ENCODE results near the gene RFX4.
A peak's percentile ranks its signal among the peaks of the same experiment; 100 is the strongest.

RFX4 gene

GRCh38 chr12:106764220-106764619, 181.4 kb downstream of the RFX4 start:
- Histone ChIP-seq H3K9ac (ENCODE audit: low read length in 2 of 2) (no peak overlapping the region), H3K36me3 (ENCODE audit: control insufficient read depth in 2 of 2, insufficient read depth in 2 of 2, low read length in 2 of 2) (no peaks in the 10 kb centered on the region), H3K27me3 (ENCODE audit: control insufficient read depth in 1 of 2, insufficient read depth in 2 of 2, low read length in 2 of 2) (no peaks in the 10 kb centered on the region), H3K27ac (ENCODE audit: low read length) (no peak overlapping the region), H3K4me3 (ENCODE audit: low read length in 2 of 2) (no peak overlapping the region), H3K4me1 (ENCODE audit: control insufficient read depth, insufficient read depth, low read length) (peaks cover 11% of the 10 kb centered on the region), H3K9me3 (ENCODE audit: control insufficient read depth in 2 of 2, low read length in 2 of 2) (no peaks in the 10 kb centered on the region)

- no peak overlapping the region for H3K27ac ChIP-seq (ENCODE audit: low read length)
- no peaks in the 10 kb centered on the region for H3K9me3 ChIP-seq (ENCODE audit: control insufficient read depth in 2 of 2, low read length in 2 of 2)
- no peak overlapping the region for H3K9ac ChIP-seq (ENCODE audit: low read length in 2 of 2)
- H3K4me3 ChIP-seq (ENCODE audit: low read length in 2 of 2) = no peak overlapping the region
- no peaks in the 10 kb centered on the region for H3K27me3 ChIP-seq (ENCODE audit: control insufficient read depth in 1 of 2, insufficient read depth in 2 of 2, low read length in 2 of 2)
- H3K4me1 ChIP-seq (ENCODE audit: control insufficient read depth, insufficient read depth, low read length) = peaks cover 10% of the 10 kb centered on the region
- no peaks in the 10 kb centered on the region for H3K36me3 ChIP-seq (ENCODE audit: control insufficient read depth in 2 of 2, insufficient read depth in 2 of 2, low read length in 2 of 2)
These were observed 181.9 kb downstream of the RFX4 start for GRCh38 chr12:106764738-106765137.

GRCh38 chr12:106766393-106766826, 183.6 kb downstream of the RFX4 start:
- Histone ChIP-seq H3K9me3 (ENCODE audit: control insufficient read depth in 2 of 2, low read length in 2 of 2) (no peaks in the 10 kb centered on the region), H3K27ac (ENCODE audit: low read length) (no peak overlapping the region), H3K27me3 (ENCODE audit: control insufficient read depth in 1 of 2, insufficient read depth in 2 of 2, low read length in 2 of 2) (no peaks in the 10 kb centered on the region)

GRCh38 chr12:106767206-106767605, 184.4 kb downstream of the RFX4 start:
- no peaks in the 10 kb centered on the region for H3K36me3 ChIP-seq (ENCODE audit: control insufficient read depth in 2 of 2, insufficient read depth in 2 of 2, low read length in 2 of 2)
- H3K4me3 ChIP-seq (ENCODE audit: low read length in 2 of 2) = no peak overlapping the region
- no peak overlapping the region for H3K9ac ChIP-seq (ENCODE audit: low read length in 2 of 2)
- H3K4me1 ChIP-seq (ENCODE audit: control insufficient read depth, insufficient read depth, low read length) = peaks cover 6% of the 10 kb centered on the region
- H3K9me3 ChIP-seq (ENCODE audit: control insufficient read depth in 2 of 2, low read length in 2 of 2) = no peaks in the 10 kb centered on the region
- no peaks in the 10 kb centered on the region for H3K27me3 ChIP-seq (ENCODE audit: control insufficient read depth in 1 of 2, insufficient read depth in 2 of 2, low read length in 2 of 2)
- no peak overlapping the region for H3K27ac ChIP-seq (ENCODE audit: low read length)

More at GRCh38 chr12:106766393-106766826, 183.6 kb downstream of the RFX4 start:
- Histone ChIP-seq H3K4me3 (ENCODE audit: low read length in 2 of 2) (no peak overlapping the region), H3K36me3 (ENCODE audit: control insufficient read depth in 2 of 2, insufficient read depth in 2 of 2, low read length in 2 of 2) (no peaks in the 10 kb centered on the region), H3K4me1 (ENCODE audit: control insufficient read depth, insufficient read depth, low read length) (peaks cover 6% of the 10 kb centered on the region), H3K9ac (ENCODE audit: low read length in 2 of 2) (no peak overlapping the region)

- no peaks in the 10 kb centered on the region for H3K36me3 ChIP-seq (ENCODE audit: control insufficient read depth in 2 of 2, insufficient read depth in 2 of 2, low read length in 2 of 2)
- peaks cover 6% of the 10 kb centered on the region for H3K4me1 ChIP-seq (ENCODE audit: control insufficient read depth, insufficient read depth, low read length)
- H3K9me3 ChIP-seq (ENCODE audit: control insufficient read depth in 2 of 2, low read length in 2 of 2) = no peaks in the 10 kb centered on the region
- H3K4me3 ChIP-seq (ENCODE audit: low read length in 2 of 2) = no peak overlapping the region
- no peaks in the 10 kb centered on the region for H3K27me3 ChIP-seq (ENCODE audit: control insufficient read depth in 1 of 2, insufficient read depth in 2 of 2, low read length in 2 of 2)
- no peak overlapping the region for H3K27ac ChIP-seq (ENCODE audit: low read length)
- H3K9ac ChIP-seq (ENCODE audit: low read length in 2 of 2) = no peak overlapping the region
These were observed 185.4 kb downstream of the RFX4 start for GRCh38 chr12:106767954-106768822.

GRCh38 chr12:106769078-106769477, 186.3 kb downstream of the RFX4 start:
- Histone ChIP-seq H3K27ac (ENCODE audit: low read length) (no peak overlapping the region), H3K36me3 (ENCODE audit: control insufficient read depth in 2 of 2, insufficient read depth in 2 of 2, low read length in 2 of 2) (no peaks in the 10 kb centered on the region), H3K9ac (ENCODE audit: low read length in 2 of 2) (no peak overlapping the region), H3K4me1 (ENCODE audit: control insufficient read depth, insufficient read depth, low read length) (peaks cover 6% of the 10 kb centered on the region), H3K9me3 (ENCODE audit: control insufficient read depth in 2 of 2, low read length in 2 of 2) (no peaks in the 10 kb centered on the region), H3K27me3 (ENCODE audit: control insufficient read depth in 1 of 2, insufficient read depth in 2 of 2, low read length in 2 of 2) (no peaks in the 10 kb centered on the region), H3K4me3 (ENCODE audit: low read length in 2 of 2) (no peak overlapping the region)

GRCh38 chr12:106769546-106769945, 186.7 kb downstream of the RFX4 start:
- peaks cover 6% of the 10 kb centered on the region for H3K4me1 ChIP-seq (ENCODE audit: control insufficient read depth, insufficient read depth, low read length)
- no peaks in the 10 kb centered on the region for H3K27me3 ChIP-seq (ENCODE audit: control insufficient read depth in 1 of 2, insufficient read depth in 2 of 2, low read length in 2 of 2)
- no peaks in the 10 kb centered on the region for H3K9me3 ChIP-seq (ENCODE audit: control insufficient read depth in 2 of 2, low read length in 2 of 2)
- no peak overlapping the region for H3K9ac ChIP-seq (ENCODE audit: low read length in 2 of 2)
- no peak overlapping the region for H3K4me3 ChIP-seq (ENCODE audit: low read length in 2 of 2)
- no peaks in the 10 kb centered on the region for H3K36me3 ChIP-seq (ENCODE audit: control insufficient read depth in 2 of 2, insufficient read depth in 2 of 2, low read length in 2 of 2)
- no peak overlapping the region for H3K27ac ChIP-seq (ENCODE audit: low read length)

GRCh38 chr12:106771425-106771824, 188.6 kb downstream of the RFX4 start:
- H3K27ac ChIP-seq (ENCODE audit: low read length) = no peak overlapping the region
- H3K36me3 ChIP-seq (ENCODE audit: control insufficient read depth in 2 of 2, insufficient read depth in 2 of 2, low read length in 2 of 2) = no peaks in the 10 kb centered on the region
- H3K27me3 ChIP-seq (ENCODE audit: control insufficient read depth in 1 of 2, insufficient read depth in 2 of 2, low read length in 2 of 2) = no peaks in the 10 kb centered on the region
- H3K9me3 ChIP-seq (ENCODE audit: control insufficient read depth in 2 of 2, low read length in 2 of 2) = no peaks in the 10 kb centered on the region
- no peak overlapping the region for H3K9ac ChIP-seq (ENCODE audit: low read length in 2 of 2)
- H3K4me1 ChIP-seq (ENCODE audit: control insufficient read depth, insufficient read depth, low read length) = peaks cover 12% of the 10 kb centered on the region
- no peak overlapping the region for H3K4me3 ChIP-seq (ENCODE audit: low read length in 2 of 2)

- H3K4me1 ChIP-seq (ENCODE audit: control insufficient read depth, insufficient read depth, low read length) = peaks cover 11% of the 10 kb centered on the region
- H3K9ac ChIP-seq (ENCODE audit: low read length in 2 of 2) = peak overlapping the region; percentile 81 to 84
- H3K27me3 ChIP-seq (ENCODE audit: control insufficient read depth in 1 of 2, insufficient read depth in 2 of 2, low read length in 2 of 2) = no peaks in the 10 kb centered on the region
- H3K4me3 ChIP-seq (ENCODE audit: low read length in 2 of 2) = peak overlapping the region; percentile 90 to 95
- H3K27ac ChIP-seq (ENCODE audit: low read length) = peak overlapping the region; percentile 96
- H3K36me3 ChIP-seq (ENCODE audit: control insufficient read depth in 2 of 2, insufficient read depth in 2 of 2, low read length in 2 of 2) = no peaks in the 10 kb centered on the region
- H3K9me3 ChIP-seq (ENCODE audit: control insufficient read depth in 2 of 2, low read length in 2 of 2) = no peaks in the 10 kb centered on the region
These were observed 190.6 kb downstream of the RFX4 start for GRCh38 chr12:106773286-106774004.

- Histone ChIP-seq H3K9me3 (ENCODE audit: control insufficient read depth in 2 of 2, low read length in 2 of 2) (no peaks in the 10 kb centered on the region), H3K27ac (ENCODE audit: low read length) (peak within 1 kb of the TSS; percentile 96), H3K36me3 (ENCODE audit: control insufficient read depth in 2 of 2, insufficient read depth in 2 of 2, low read length in 2 of 2) (no peaks in the 10 kb centered on the region), H3K27me3 (ENCODE audit: control insufficient read depth in 1 of 2, insufficient read depth in 2 of 2, low read length in 2 of 2) (no peaks in the 10 kb centered on the region), H3K4me3 (ENCODE audit: low read length in 2 of 2) (peak within 1 kb of the TSS; percentile 90 to 95), H3K4me1 (ENCODE audit: control insufficient read depth, insufficient read depth, low read length) (peaks cover 11% of the 10 kb centered on the region), H3K9ac (ENCODE audit: low read length in 2 of 2) (peak within 1 kb of the TSS; percentile 81 to 84)
These were observed 191.4 kb downstream of the RFX4 start, which contains the start of gene RIC8B for GRCh38 chr12:106774005-106774807. Gene RIC8B, plus strand, starts transcription at chr12:106774682. Its CDS starts 64 bp downstream, at chr12:106774746.
